CD4-positive, alpha-beta T cell (primary cell): ENCODE data around the gene SLC2A1. TPM values are rescaled to one million over a fixed set of nuclear protein-coding genes. Genes with fewer than 3 reads are reported as not detected.

Experiments
- ATAC-seq: fragments of 200-7000 bp; cut with Tn5 transposase; one replicate; pipeline ENCODE4 v1.10.0; 2022; ENCODE audit warnings: mild to moderate bottlenecking; ENCODE audit not compliant: poor library complexity
- CTCF ChIA-PET: fragments of 350-600 bp; sonication (Branson Sonifier 250); formaldehyde crosslinking; loops from one replicate; lab custom pipeline; 2021; ENCODE audit warnings: antibody characterized with exemption, inconsistent platforms; lab: Charles Lee
- POLR2A ChIA-PET: fragments of 350-600 bp; sonication (Branson Sonifier 250); formaldehyde crosslinking; loops from one replicate; lab custom pipeline; 2021; ENCODE audit warnings: antibody characterized with exemption, inconsistent platforms; lab: Charles Lee
- DNase-seq, 14 experiments: peaks; one replicate each; pipeline ENCODE4 v3.0.0-alpha.2; 2013 to 2020; ENCODE audit warnings: mixed read lengths in 2 of 14
- H3K27ac ChIP-seq, 2 donors: one replicate each; pipeline versions ENCODE4 v1.5.1 to v1.7.0; 2013; ENCODE audit warnings: low read length in 2 of 2, low read depth in 1 of 2, mild to moderate bottlenecking in 1 of 2
- H3K27me3 ChIP-seq, 2 experiments: 1 replicate in 1 of 2; 2 replicates in 1 of 2; pipeline versions ENCODE4 v1.6.1 to v1.7.0; 2013; ENCODE audit warnings: low read length in 2 of 2, control low read depth in 1 of 2, mild to moderate bottlenecking in 1 of 2, moderate library complexity in 1 of 2; ENCODE audit not compliant: insufficient read depth in 2 of 2, control insufficient read depth in 1 of 2
- H3K36me3 ChIP-seq: one replicate; pipeline ENCODE4 v1.6.1; 2013; ENCODE audit warnings: low read length, control low read depth; ENCODE audit not compliant: insufficient read depth
- H3K4me1 ChIP-seq: one replicate; pipeline ENCODE4 v1.6.1; 2013; ENCODE audit warnings: low read length, control low read depth; ENCODE audit not compliant: insufficient read depth
- H3K4me3 ChIP-seq: one replicate; pipeline ENCODE4 v1.5.1; 2013; ENCODE audit warnings: mild to moderate bottlenecking, low read length, moderate library complexity
- H3K9me3 ChIP-seq, 2 experiments: 1 replicate in 1 of 2; 2 replicates in 1 of 2; pipeline versions ENCODE4 v1.6.1 to v1.7.0; 2013; ENCODE audit warnings: low read length in 2 of 2, mild to moderate bottlenecking in 2 of 2, control low read depth in 1 of 2, moderate library complexity in 1 of 2; ENCODE audit not compliant: control insufficient read depth in 1 of 2, insufficient read depth in 1 of 2
- H3K27ac Mint-ChIP-seq: one replicate; pipeline ENCODE4 v1.8.0; 2020; ENCODE audit warnings: mixed read lengths
- H3K27me3 Mint-ChIP-seq: one replicate; pipeline ENCODE4 v1.8.0; 2021; ENCODE audit warnings: mixed read lengths
- H3K36me3 Mint-ChIP-seq: one replicate; pipeline ENCODE4 v1.8.0; 2021; ENCODE audit warnings: low read depth, mixed read lengths
- H3K4me1 Mint-ChIP-seq: one replicate; pipeline ENCODE4 v1.8.0; 2021; ENCODE audit warnings: low read depth, mixed read lengths
- H3K4me3 Mint-ChIP-seq: one replicate; pipeline ENCODE4 v1.8.0; 2020; ENCODE audit warnings: mild to moderate bottlenecking, mixed read lengths
- H3K9me3 Mint-ChIP-seq: one replicate; pipeline ENCODE4 v1.8.0; 2020; ENCODE audit warnings: mixed read lengths
- CTCF ChIP-seq: fragments of 200-600 bp; IDR thresholded peaks from one replicate; pipeline ENCODE4 v1.8.0; 2022; ENCODE audit warnings: antibody characterized with exemption, mild to moderate bottlenecking
- intact Hi-C, 2 experiments: fragments of 100-400 bp; cut with DNase I in 1 of 2; cut with micrococcal nuclease in 1 of 2; formaldehyde crosslinking; loops; one replicate each; pipeline versions ENCODE4 v1.15.1 to v1.9.0; 2023 to 2025; cut with DNase I, micrococcal nuclease
- total RNA-seq, 174 experiments: library from RNA in 2 of 174; stranded (reverse) in 2 of 174; gene quantifications; one replicate each; pipeline ENCODE4 v1.2.3 and lab custom pipeline; 2021 to 2026

The SLC2A1 gene
- total RNA-seq, 2 experiments from 2014 or later, result 78.6 to 80.9 TPM

GRCh38 chr1:43005460-43006361 lies 47.0 kb upstream of the SLC2A1 start:
- CTCF ChIA-PET, result no interaction called here
- H3K4me3 Mint-ChIP-seq, result no peak overlapping the region
- Histone ChIP-seq H3K9me3 (no peaks in the 10 kb centered on the region), H3K27me3 (no peaks in the 10 kb centered on the region), H3K4me1 (no peaks in the 10 kb centered on the region), H3K36me3 (no peaks in the 10 kb centered on the region), H3K4me3 (no peak overlapping the region), H3K27ac (no peak overlapping the region)
- no peak for TF ChIP-seq CTCF
- no peak for ATAC-seq
- H3K4me1 Mint-ChIP-seq, result no peaks in the 10 kb centered on the region
- POLR2A ChIA-PET, result interaction anchor here (0.6 kb wide), 1 partner anchor 52 kb away, joined by 4 read pairs; no protein-coding TSS in a partner anchor
- H3K27ac Mint-ChIP-seq, result no peak overlapping the region
- H3K27me3 Mint-ChIP-seq, result no peaks in the 10 kb centered on the region
- no peak for DNase-seq
- no peaks in the 10 kb centered on the region for H3K36me3 Mint-ChIP-seq
- no peaks in the 10 kb centered on the region for H3K9me3 Mint-ChIP-seq
- intact Hi-C loops, result no loop called here

GRCh38 chr1:43004587-43005459 lies 46.2 kb upstream of the SLC2A1 start:
- Mint-ChIP-seq H3K27ac (no peak overlapping the region), H3K4me3 (no peak overlapping the region), H3K9me3 (no peaks in the 10 kb centered on the region), H3K27me3 (no peaks in the 10 kb centered on the region), H3K36me3 (no peaks in the 10 kb centered on the region), H3K4me1 (no peaks in the 10 kb centered on the region)
- Histone ChIP-seq H3K4me1 (no peaks in the 10 kb centered on the region), H3K4me3 (no peak overlapping the region), H3K27me3 (no peaks in the 10 kb centered on the region), H3K27ac (no peak overlapping the region), H3K9me3 (no peaks in the 10 kb centered on the region), H3K36me3 (no peaks in the 10 kb centered on the region)
- DNase-seq, result no peak
- no peak for TF ChIP-seq CTCF
- POLR2A ChIA-PET, result no interaction called here
- no peak for ATAC-seq
- CTCF ChIA-PET, result no interaction called here
- intact Hi-C loops, result no loop called here

- Histone ChIP-seq H3K4me3 (no peak overlapping the region), H3K27ac (no peak overlapping the region), H3K9me3 (no peaks in the 10 kb centered on the region), H3K36me3 (no peaks in the 10 kb centered on the region), H3K27me3 (no peaks in the 10 kb centered on the region), H3K4me1 (no peaks in the 10 kb centered on the region)
- no peak for TF ChIP-seq CTCF
- H3K36me3 Mint-ChIP-seq, result no peaks in the 10 kb centered on the region
- no peaks in the 10 kb centered on the region for H3K9me3 Mint-ChIP-seq
- H3K4me3 Mint-ChIP-seq, result no peak overlapping the region
- no peaks in the 10 kb centered on the region for H3K27me3 Mint-ChIP-seq
- no peak overlapping the region for H3K27ac Mint-ChIP-seq
- ChIA-PET CTCF (no interaction called here), POLR2A (no interaction called here)
- no peak for DNase-seq
- ATAC-seq, result no peak
- intact Hi-C loops, result no loop called here
- no peaks in the 10 kb centered on the region for H3K4me1 Mint-ChIP-seq
Observed at GRCh38 chr1:43002766-43003165, 44.1 kb upstream of the SLC2A1 start.
